GM19468 (cell line): ENCODE data around the gene SLC35G6.
"Not testable (repeated sequence)": the region's sequence is repeated elsewhere in the genome, so short reads cannot be mapped to it uniquely, and the experiment has no call there.

Source experiments
- ATAC-seq: cut with Tn5 transposase; IDR thresholded peaks from one replicate; pipeline ENCODE4 v1.9.1; 2021; ENCODE audit warnings: mild to moderate bottlenecking, moderate library complexity, moderate number of reproducible peaks; ENCODE audit not compliant: unreplicated experiment; ENCODE audit errors: extremely low read depth

SLC35G6 gene

DNA sequence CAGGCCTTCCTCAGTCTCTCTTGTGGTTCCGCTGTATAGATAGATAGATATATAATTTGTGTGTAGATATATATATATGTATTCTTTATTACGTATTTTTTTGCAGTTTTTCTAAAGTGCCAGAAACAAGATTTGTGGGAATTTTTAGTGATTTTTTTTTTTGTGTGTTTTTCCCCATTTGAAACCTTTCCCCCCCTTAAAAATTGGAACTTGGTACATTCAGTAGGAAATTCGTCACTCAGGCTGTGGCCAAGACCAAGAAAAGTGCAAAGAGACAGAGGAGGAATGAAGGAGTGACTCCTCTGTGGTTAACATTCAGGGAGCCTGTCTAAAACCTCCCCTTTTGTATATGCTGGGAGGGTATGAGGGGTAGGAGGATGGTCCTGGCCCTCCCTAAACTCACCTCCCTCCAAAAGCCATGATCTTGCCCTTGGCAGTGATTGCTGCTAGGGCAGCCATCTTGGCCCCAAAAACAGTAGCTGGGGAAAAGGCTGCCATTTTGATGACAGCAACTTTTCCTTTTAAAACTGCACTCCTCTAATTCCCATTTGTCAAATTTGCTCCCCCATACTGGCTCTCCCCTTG lies 21.2 kb upstream of the SLC35G6 start:
- no peak for ATAC-seq

DNA sequence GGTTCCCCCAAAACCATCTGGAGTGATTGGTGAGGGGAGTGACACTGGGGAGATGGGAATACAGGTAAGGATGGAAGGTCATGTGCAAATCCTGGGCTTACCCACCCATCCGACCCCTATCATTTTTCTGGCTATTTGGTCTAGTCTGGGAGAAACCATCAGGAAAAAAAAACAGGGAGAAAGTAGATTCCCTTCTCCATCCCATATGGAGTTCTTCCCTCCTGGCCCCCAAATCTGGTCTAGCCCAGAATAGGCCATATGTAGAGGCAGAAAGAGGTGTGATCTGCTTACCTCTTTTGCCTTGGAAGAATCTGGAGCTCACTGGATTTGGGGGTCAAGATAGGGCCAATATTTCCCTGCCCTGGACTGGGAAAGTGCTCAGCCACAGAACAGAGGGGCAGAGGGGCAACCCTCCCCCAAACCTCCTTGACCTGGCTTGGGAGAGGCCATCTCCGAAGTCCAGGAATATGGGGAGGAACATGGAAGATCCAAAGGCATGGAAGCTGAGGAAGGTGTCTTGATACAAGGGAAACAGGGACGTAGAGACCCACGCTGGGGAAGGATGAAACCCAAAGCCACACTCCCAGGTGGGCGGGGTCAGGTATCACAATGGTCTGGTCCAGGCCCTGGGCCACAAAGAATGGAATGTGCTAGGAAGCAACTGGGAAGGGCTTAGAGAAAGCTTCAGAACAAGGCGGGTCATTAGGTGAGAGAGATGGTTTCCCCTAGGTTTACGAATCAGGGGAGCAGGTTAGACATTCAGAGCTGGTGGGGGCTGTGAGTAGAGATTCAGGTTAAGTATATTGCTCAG lies 20.2 kb upstream of the SLC35G6 start:
- no peak for ATAC-seq

DNA sequence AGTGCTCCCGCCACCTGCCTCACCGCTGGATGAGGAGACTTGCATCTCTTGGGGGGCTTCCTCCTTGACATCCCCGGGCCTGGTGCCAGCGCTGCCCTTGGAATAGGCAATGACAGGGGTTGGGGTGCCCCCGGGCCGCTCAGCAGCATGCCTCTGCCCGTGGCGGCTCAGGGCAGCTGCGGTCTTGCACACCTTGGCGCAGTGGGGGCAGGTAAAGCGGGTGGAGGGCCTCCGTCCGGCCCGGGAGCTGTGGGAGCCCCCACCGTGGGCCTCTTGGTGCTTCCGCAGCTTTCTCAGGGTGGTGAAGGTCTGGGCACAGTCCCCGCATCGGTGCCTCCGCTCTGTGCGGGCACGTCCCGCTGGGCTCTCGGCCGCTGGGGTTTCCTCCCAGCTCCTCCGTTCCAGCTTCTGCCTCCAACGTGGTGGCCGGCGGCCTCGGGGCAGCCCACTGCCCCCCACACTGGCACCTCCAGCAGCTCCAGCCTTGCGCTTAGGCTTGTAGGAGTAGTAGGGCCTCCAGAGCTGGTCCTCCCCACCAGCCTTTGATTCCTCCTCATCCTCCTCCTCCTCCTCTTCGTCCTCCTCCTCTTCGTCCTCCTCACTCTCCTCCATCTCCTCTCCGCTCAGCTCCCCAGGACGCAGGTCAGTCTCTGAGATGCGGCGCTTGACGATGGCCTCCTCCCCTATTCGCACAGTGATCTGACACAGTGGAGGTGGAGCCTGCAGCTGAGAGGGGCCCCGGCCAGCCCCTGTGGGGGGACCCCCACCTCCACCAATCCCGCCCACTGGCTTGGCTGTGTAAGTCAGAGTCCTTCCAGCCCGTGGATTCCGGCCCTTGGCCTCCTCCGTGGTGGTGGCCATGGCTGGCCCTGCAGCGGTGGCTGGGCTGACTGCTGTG lies 18.5 kb upstream of the SLC35G6 start:
- no peak for ATAC-seq

DNA sequence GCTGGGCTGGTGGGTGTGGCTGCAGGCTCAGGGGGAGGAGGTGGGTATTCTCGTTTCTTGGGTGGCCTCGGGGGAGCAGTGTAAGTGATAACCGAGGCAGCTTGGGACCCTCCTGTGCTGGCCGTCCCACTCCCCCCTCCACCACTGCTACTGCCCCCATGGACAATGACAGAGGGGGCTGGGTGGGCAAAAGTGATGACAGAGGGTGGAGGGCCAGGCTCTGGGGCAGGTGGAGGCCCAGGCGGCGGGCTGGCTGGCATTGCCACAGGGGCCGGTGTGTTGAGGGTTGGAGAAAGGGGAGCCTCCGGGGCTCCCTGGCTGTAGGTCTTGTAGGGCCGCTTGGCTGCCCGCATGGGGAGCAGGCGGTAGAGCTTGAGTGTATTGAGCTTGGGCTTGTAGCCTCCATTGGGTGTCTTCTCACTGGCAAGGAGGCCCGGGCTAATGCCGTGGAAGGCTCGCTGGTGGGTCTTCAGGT lies 17.8 kb upstream of the SLC35G6 start:
- ATAC-seq: no peak

DNA sequence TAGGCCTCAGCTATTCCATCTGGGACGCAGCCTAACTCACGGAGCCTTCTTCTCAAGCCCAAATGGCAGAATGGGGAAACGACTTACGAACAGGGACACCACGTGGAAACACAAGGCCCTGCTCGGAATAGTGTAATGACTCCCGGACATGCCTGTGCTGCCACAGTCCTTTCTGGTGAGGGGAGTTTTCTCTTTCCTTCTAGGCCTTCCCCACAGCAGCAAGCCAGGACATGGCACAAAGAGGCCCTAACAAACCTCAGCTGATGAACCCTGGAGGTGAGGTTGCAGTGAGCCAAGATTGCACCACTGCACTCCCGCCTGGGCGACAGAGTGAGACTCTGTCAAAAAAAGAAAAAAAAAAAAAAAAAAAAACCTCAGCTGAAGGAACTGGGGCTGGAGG lies 17.2 kb upstream of the SLC35G6 start:
- ATAC-seq: no peak

DNA sequence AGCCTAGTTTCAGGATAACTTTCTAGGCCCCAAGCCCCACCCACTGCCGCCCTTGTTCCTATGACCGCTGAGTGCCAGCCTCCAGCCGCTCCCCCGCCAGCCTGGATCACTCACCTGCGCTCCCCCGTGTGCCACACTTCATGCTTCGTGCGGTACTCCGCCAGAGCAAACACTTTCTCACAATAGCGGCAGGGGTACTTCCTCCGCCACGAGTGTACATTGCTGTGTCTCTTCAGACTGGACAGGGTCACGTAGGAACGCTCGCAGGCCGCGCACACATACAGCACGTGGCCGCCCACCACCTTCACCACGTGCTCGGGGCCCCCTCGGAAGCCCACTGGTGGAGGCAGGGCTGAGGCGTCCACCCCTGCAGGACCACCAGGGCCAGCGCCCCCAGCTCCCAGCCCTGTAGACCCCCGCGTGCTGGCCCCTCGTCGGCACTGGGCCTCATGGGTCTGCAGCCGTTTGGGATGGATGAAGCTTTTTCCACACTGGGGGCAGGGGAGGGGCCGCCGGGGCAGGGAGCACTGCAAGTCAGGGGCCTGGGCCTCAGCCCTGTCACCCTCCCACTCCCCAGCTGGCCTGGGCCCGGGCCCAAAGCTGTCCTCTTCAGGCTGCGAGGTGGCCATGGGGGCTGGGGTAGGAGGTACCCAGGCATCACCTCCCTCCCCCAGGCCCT lies 15.5 kb upstream of the SLC35G6 start:
- no peak for ATAC-seq

DNA sequence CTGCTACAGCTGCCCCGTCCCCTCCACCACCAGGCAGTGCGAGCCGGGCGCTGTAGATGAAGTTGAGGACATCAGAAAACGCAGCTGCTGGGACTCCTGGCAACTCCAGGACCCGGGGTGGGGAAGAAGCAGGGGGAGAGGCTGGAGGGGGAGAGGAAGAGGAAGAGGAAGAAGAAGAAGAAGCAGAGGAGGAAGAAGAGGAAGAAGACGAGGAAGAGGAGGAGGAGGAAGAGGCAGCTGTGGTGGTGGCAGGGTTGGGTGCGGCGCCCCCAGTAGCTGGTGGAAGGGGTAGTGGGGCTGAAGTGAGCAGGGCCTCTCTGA lies 15.0 kb upstream of the SLC35G6 start:
- ATAC-seq: no peak

DNA sequence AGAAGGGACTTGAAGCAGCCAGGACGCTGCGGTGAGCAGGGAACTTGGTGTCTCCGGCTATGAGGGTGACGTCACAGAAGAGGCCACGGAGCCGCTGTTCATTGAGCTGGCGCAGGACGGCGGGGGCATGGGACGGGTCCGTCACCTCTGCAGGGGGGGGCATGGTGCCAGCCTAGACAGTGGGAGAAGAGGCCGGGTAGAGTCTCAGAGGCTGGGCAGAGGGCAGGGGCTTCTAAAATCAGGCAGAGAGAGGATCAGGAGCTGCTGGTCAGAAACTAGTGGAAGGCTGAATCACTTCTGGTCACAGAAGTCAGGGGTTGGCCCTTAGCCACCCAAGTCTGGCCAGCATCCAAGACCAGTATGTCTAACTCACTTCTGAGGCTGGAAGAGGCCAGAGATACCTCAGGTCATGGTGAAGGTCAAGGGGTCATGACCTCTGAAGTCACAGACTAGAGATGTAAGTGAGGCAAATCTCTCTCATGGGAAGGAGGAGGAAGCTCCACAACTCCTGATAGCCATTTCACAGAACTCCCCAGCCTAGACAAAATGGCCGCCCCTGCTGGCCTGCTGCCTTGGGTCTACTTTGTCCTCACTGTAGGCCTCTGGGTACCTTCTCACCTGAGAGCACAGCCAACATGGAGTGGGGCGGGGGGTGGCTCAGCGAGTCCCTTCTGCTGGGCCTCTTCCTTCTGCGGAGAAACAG lies 14.5 kb upstream of the SLC35G6 start:
- no peak for ATAC-seq

DNA sequence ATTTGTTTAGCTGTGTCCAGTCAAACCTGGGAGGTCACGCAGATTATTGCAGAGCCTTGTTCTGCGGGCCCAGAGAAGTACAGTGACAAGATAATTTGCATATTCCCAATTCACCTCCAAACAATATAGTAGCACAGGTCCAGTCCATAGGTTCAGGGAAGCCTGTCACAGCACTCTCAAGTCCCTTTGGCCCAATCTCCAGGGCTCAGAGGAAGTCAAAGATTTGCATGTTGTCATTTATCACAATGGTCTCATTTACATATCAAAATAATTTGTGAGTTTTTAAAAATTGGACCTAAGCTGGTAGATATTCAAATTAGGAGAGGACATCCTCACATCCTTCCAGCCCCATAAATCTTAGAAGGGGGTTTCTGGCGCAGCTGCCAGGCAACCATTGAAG lies 13.7 kb upstream of the SLC35G6 start:
- no peak for ATAC-seq

DNA sequence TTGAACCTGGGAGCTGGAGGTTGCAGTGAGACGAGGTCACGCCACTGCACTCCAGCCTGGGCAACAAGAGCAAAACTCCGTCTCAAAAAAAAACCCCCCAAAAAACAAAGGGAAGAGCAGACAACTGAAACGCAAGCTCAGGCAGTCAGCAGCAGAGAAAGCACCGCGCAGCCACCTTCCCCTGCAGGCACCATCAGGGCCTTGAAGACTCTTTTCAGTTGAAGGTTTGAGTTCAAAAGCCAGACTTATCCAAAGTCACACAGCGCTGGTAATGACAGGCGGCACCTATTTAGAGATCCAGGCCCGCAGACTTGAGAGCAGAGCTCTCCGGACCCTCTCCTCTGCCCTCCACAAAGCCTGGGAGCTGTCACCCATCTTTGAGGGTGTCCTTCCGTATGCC lies 13.0 kb upstream of the SLC35G6 start:
- ATAC-seq: no peak

DNA sequence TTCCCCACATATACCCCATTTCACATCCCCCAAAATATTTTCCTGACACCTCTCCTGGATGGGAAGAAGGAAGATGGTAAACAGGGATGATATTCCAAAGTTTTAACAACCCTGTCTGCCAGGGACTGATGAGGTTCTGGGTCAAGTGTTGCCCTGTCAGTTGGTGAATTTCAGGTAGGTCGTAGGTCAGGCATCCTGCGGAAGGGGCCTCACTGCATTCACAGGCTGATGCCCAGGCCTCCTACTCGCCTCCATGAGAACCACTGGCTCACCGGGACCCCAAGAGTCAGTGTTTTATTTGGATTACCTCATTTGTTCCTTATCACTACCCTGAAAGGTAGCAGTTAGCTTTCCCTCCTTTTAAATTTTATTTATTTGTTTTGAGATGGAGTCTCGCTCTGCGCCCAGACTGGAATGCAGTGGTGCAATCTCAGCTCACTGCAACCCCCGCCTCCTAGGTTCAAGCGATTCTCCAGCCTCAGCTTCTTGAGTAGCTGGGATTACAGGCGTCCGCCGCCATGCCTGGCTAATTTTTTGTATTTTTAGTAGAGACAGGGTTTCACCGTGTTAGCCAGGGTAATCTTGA lies 12.3 kb upstream of the SLC35G6 start:
- ATAC-seq: no peak

DNA sequence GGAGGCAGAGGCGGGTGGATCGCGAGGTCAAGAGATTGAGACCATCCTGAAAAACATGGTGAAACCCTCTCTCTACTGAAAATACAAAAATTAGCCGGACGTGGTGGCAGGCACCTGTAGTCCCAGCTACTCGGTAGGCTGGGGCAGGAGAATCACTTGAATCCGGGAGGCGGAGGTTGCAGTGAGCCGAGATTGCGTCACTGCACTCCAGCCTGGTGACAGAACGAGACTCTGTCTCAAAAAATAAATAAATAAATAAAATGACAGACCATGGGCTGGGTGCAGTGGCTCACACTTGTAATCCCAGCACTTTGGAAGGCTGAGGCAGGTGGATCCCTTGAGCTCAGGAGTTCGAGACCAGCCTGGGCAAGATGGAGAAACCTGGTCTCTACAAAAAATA lies 11.4 kb upstream of the SLC35G6 start:
- not testable (repeated sequence) for ATAC-seq

DNA sequence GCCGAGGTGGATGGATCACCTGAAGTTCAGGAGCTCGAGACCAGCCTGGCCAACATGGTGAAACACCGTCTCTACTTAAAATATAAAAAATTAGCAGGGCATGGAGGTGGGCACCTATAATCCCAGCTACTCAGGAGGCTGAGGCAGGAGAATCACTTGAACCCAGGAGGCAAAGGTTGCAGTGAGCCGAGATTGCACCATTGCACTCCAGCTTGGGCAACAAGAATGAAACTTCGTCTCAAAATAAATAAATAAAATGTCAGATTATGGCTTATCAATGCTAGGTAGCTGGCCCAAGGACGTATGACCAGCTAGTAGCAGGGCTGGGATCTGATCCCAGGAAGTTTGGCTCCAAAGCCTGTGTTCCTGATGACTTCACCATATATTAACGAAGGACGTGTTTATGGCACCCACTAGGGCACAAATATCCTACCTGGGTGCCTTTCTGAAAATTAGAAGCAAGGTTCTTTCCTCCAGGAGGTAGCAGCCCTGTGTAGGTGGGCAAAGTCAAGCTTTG lies 10.7 kb upstream of the SLC35G6 start:
- not testable (repeated sequence) for ATAC-seq

DNA sequence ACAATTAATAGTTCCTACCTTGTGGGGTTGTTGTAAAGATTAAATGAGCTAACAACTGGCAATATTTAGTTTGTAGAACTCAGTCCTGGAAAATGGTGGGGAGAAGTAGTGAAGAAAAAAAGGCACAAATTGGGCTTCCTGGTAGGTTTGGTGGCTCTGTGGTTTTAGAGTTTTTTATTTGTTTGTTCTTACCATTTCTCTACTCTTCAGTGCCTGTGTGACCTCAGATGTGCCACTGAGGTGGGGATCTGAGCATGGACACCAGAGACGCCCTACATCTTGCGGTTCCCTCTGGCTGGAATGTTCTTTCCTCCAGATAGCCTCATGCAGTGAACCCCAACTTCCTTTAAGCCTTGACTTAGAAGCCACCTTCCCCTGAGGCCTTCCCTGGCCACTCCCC lies 9.5 kb upstream of the SLC35G6 start:
- ATAC-seq: no peak

DNA sequence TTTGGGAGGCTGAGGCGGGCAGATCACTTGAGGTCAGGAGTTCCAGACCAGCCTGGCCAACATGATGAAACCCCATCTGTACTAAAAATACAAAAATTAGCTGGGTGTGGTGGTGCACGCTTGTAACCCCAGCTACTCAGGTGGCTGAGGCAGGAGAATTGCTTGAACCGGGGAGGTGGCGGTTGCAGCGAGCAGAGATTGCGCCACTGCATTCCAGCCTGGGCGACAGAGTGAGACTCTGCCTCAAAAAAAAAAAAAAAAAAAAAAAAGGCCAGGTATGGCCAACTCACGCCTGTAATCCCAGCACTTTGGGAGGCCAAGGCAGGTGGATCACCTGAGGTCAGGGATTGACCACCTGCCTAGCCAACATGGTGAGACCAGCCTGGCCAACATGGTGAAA lies 6.5 kb upstream of the SLC35G6 start:
- ATAC-seq: not testable (repeated sequence)

DNA sequence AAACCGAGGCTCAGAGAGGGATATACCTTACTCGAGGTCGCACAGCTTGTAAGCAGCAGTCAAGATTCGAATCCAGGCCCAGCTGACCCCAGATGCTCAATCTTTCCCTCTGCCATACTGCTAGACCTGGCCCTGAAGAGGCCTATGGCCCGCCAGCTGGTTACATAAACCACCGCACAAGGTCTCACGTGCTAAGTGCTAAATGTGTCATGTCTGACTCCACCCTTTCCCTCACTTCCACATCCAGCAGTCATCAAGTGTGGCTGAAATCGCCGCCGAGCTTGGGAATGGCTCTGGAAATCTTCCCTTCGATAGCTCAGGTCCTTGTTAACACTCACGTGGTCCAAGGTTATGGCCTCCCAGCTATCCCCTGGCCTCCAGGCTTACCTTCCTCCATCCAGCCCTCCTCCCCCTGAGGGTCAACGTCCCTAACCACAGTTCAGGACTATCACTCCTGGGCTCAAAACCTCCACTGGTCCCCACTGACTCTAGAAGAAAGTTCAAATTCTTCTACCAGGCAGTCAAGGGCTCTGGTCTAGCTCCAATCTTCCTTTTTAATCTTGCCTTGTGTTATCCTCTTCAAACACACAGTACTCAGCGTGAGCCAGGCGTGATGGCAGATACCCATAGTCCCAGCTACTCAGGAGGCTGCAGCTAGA lies 5.4 kb upstream of the SLC35G6 start:
- ATAC-seq: no peak

DNA sequence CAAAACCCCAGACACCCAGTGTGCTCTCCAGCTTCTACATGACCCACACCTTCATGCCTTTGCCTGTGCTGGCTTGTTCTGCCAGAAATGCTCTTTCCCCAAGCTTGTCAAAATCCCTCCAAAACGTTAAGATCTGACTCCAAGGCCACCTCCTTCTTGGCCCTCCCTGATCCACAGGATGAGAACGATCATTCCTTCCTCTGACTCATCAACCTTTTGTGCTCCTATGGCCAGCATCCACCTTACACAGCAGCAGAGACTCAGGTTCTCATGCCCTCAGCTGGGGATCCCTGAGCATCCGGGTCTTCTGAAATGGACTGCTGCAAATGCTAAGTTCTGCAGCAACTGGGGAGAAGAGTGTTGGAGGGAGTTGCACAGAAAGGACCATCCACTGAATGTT lies 4.8 kb upstream of the SLC35G6 start:
- ATAC-seq: no peak

DNA sequence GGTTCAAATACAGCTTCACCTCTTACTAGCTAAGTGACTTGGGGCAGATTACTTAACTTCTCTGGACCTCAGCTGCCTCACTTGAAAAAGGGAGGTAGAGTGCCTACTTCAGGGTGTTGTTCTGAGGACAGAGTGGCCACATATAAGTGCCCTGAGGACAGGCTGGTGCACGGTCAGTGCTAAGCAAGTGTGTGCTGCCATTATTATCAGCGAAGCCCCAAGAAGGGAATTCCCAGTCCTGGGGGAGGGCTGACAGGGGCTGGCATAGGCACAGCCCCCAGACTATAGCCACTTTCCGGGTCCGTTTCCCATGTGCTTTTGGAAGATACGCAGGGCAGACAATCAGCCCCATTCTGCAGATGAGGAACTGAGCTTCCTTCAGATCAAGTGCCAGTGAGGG lies 4.3 kb upstream of the SLC35G6 start:
- no peak for ATAC-seq
